HCT116 (cell line): Measurements from ENCODE around the gene ATF7. TPM values are rescaled to one million over a fixed set of nuclear protein-coding genes. Genes with fewer than 3 reads are reported as not detected.

Experiments used
- ATAC-seq: fragments of 200-7000 bp; cut with Tn5 transposase; 2 replicates; pipeline ENCODE4 v1.9.1; 2020; ENCODE audit warnings: mild to moderate bottlenecking, moderate library complexity
- BruUV-seq: library from RNA; stranded (reverse); fragments of 400-500 nt; replicated peaks from 2 replicates; lab custom pipeline; 2021; lab: Mats Ljungman, UMichigan
- CTCF ChIA-PET: fragments of 300-600 bp; sonication (Branson Sonifier 250); formaldehyde crosslinking; loops from one replicate; lab custom pipeline; 2021; ENCODE audit warnings: antibody characterized with exemption; lab: Charles Lee
- POLR2A ChIA-PET: fragments of 300-600, 350-600 bp; sonication (Branson Sonifier 250); formaldehyde crosslinking; loops from one replicate; lab custom pipeline; 2021; ENCODE audit warnings: antibody characterized with exemption; lab: Charles Lee
- RAD21 ChIA-PET, 2 experiments: fragments of 300-600 bp; sonication (Branson Sonifier 250); formaldehyde crosslinking; loops; one replicate each; lab custom pipeline; 2023; ENCODE audit warnings: low total read pairs in 2 of 2; ENCODE audit not compliant: uncharacterized antibody in 2 of 2, unreplicated experiment in 2 of 2, low non-redundant PET in 1 of 2; lab: Charles Lee
- DNase-seq: peaks from one replicate; pipeline ENCODE4 v3.0.0-alpha.2; 2010; ENCODE audit warnings: low read depth, low spot score
- H2AFZ ChIP-seq: fragments of 200-600 bp; shearing (Covaris generic), sonication (generic); 2 replicates; pipeline ENCODE4 v1.6.1; 2017; ENCODE audit warnings: low read depth, mixed run types, mixed read lengths, antibody characterized with exemption, low read length; ENCODE audit not compliant: poor library complexity, severe bottlenecking
- H3K27ac ChIP-seq: 2 replicates; pipeline ENCODE4 v1.5.1; 2012; ENCODE audit warnings: low read depth, low read length
- H3K27me3 ChIP-seq: fragments of 200-600 bp; sonication (generic); 2 replicates; pipeline ENCODE4 v1.6.1; 2016; ENCODE audit warnings: mixed run types, low read length, mixed read lengths; ENCODE audit not compliant: insufficient read depth
- H3K36me3 ChIP-seq, 2 experiments: fragments of 200-500 bp in 1 of 2; fragments of 200-600 bp in 1 of 2; sonication (Bioruptor generic) in 1 of 2; sonication (generic) in 1 of 2; 2 replicates each; pipeline versions ENCODE4 v1.5.1 to v1.6.1; 2014 to 2016; ENCODE audit warnings: low read length in 2 of 2, inconsistent platforms in 1 of 2, mixed read lengths in 1 of 2, mixed run types in 1 of 2; ENCODE audit not compliant: insufficient read depth in 2 of 2, control insufficient read depth in 1 of 2
- H3K4me1 ChIP-seq, 2 experiments: fragments of 200-600 bp in 1 of 2; sonication (generic) in 1 of 2; 2 replicates each; pipeline versions ENCODE4 v1.5.1 to v1.6.1; 2012 to 2017; ENCODE audit warnings: low read length in 2 of 2, inconsistent platforms in 1 of 2, mild to moderate bottlenecking in 1 of 2, mixed read lengths in 1 of 2, mixed run types in 1 of 2, moderate library complexity in 1 of 2; ENCODE audit not compliant: insufficient read depth in 2 of 2, control insufficient read depth in 1 of 2
- H3K4me2 ChIP-seq: fragments of 200-600 bp; sonication (generic); 2 replicates; pipeline ENCODE4 v1.6.1; 2017; ENCODE audit warnings: mixed run types, low read length, mixed read lengths
- H3K4me3 ChIP-seq, 2 experiments: fragments of 200-600 bp in 1 of 2; sonication (generic) in 1 of 2; replicated peaks in 1 of 2; 2 replicates each; pipeline ENCODE4 v1.5.1; 2011 to 2016; ENCODE audit warnings: low read length in 2 of 2, control low read depth in 1 of 2, low read depth in 1 of 2, mild to moderate bottlenecking in 1 of 2, mixed read lengths in 1 of 2, mixed run types in 1 of 2
- H3K79me2 ChIP-seq: fragments of 200-600 bp; sonication (generic); 2 replicates; pipeline ENCODE4 v1.6.1; 2017; ENCODE audit warnings: mild to moderate bottlenecking, mixed run types, low read length, moderate library complexity, mixed read lengths; ENCODE audit not compliant: insufficient read depth
- H3K9ac ChIP-seq: fragments of 200-600 bp; sonication (generic); 2 replicates; pipeline ENCODE4 v1.6.1; 2016; ENCODE audit warnings: low read length, mixed read lengths
- H3K9me2 ChIP-seq: fragments of 200-600 bp; sonication (generic), shearing (Covaris generic); 2 replicates; pipeline ENCODE4 v1.6.1; 2017; ENCODE audit warnings: mixed run types, mild to moderate bottlenecking, moderate library complexity; ENCODE audit not compliant: insufficient read depth
- H3K9me3 ChIP-seq, 2 experiments: fragments of 200-500 bp in 1 of 2; fragments of 200-600 bp in 1 of 2; sonication (Bioruptor generic) in 1 of 2; sonication (generic) in 1 of 2; 2 replicates each; pipeline ENCODE4 v1.6.1; 2014 to 2017; ENCODE audit warnings: low read length in 2 of 2, mixed read lengths in 2 of 2, inconsistent platforms in 1 of 2, low read depth in 1 of 2, mild to moderate bottlenecking in 1 of 2, mixed run types in 1 of 2, moderate library complexity in 1 of 2; ENCODE audit not compliant: control insufficient read depth in 1 of 2, insufficient read depth in 1 of 2
- H4K20me1 ChIP-seq: fragments of 200-600 bp; sonication (generic), shearing (Covaris generic); 2 replicates; pipeline ENCODE4 v1.6.1; 2017; ENCODE audit warnings: mixed run types, mild to moderate bottlenecking, moderate library complexity; ENCODE audit not compliant: insufficient read depth
- CEBPB ChIP-seq: IDR thresholded peaks from 2 replicates; pipeline ENCODE4 v1.6.1; 2012; ENCODE audit warnings: low read depth
- CTCF ChIP-seq, 3 experiments: fragments of 200-600 bp in 1 of 3; sonication (generic) in 1 of 3; IDR thresholded peaks in 2 of 3; conservative IDR thresholded peaks in 1 of 3; 2 replicates each; pipeline ENCODE4 v1.5.1; 2012 to 2017; ENCODE audit warnings: low read depth in 2 of 3, low read length in 2 of 3, antibody characterized with exemption in 1 of 3, borderline replicate concordance in 1 of 3, control low read depth in 1 of 3, mild to moderate bottlenecking in 1 of 3, mixed read lengths in 1 of 3, mixed run types in 1 of 3, moderate library complexity in 1 of 3; ENCODE audit not compliant: insufficient read depth in 1 of 3
- EGR1 ChIP-seq: IDR thresholded peaks from 2 replicates; pipeline ENCODE4 v1.6.1; 2012; ENCODE audit warnings: low read depth
- ELF1 ChIP-seq: IDR thresholded peaks from 2 replicates; pipeline ENCODE4 v1.6.1; 2012; ENCODE audit warnings: low read depth, borderline replicate concordance
- JUND ChIP-seq: IDR thresholded peaks from 2 replicates; pipeline ENCODE4 v1.6.1; 2012
- POLR2A ChIP-seq: IDR thresholded peaks from 2 replicates; pipeline ENCODE4 v1.7.0; 2011; ENCODE audit warnings: borderline replicate concordance; ENCODE audit not compliant: insufficient read depth, insufficient read length; ENCODE audit errors: extremely low read depth
- REST ChIP-seq: IDR thresholded peaks from 2 replicates; pipeline ENCODE4 v1.6.1; 2012; ENCODE audit warnings: low read depth
- ZNF274 ChIP-seq: fragments of 200-500 bp; sonication (Bioruptor generic); IDR thresholded peaks from 2 replicates; pipeline ENCODE4 v1.6.1; 2014; ENCODE audit warnings: mild to moderate bottlenecking, low read depth, low read length, inconsistent platforms
- intact Hi-C: fragments of 100-400 bp; cut with micrococcal nuclease; formaldehyde crosslinking; loops from 2 replicates; pipeline ENCODE4 v1.10.0; 2022
- total RNA-seq: library from RNA; stranded (reverse); gene quantifications from one replicate; pipeline ENCODE4 v1.2.1, GENCODE V29; 2021; ENCODE audit not compliant: unreplicated experiment

ATF7 gene
- total RNA-seq, 1 experiment from 2014 or later: 24.0 TPM

GRCh38 chr12:53626702-53627169 is 554 bp upstream of the ATF7 start (continued):
- TF ChIP-seq CTCF (IDR thresholded peaks at IDR 0.05 in 2 of 3, conservative IDR thresholded peaks at IDR 0.05 in 1 of 3; ENCODE audit: borderline replicate concordance in 1 of 3, insufficient read depth in 1 of 3, low read depth in 2 of 3, low read length in 2 of 3): no peak
- TF ChIP-seq EGR1: no peak
- no peak for TF ChIP-seq ELF1
- no peak for TF ChIP-seq CEBPB
- no peak for TF ChIP-seq JUND
- TF ChIP-seq ZNF274: no peak

DNA sequence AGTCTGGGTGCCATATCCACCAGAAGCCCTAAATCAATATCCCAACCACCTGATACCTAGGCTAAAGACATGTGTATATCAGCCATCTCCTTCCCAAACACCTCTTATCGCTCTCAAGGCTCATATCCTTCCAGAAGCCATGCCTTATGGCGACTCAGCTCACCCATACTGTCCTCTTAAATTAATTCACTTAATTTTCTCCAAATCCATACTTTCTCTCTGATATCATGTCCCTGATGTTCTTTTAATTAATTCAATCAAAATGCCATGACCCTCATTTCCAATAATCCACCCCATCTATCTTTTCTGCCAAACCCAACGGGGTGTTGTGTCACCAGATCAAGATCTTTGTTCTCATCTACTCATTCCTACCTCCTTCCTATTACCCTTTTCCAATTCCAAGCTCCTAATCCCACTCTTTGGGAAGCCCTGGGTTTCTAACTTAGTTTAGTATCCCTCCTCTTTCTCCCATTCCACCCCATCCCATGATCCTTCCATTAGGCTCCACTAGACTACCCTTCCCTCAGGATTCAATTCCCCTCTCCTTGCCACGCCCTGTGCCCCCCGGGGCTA is 723 bp downstream of the ATF7 start:
- DNase-seq: no peak

More for the DNA sequence above, 723 bp downstream of the ATF7 start:
- no peaks in the 10 kb centered on the region for H3K27me3 ChIP-seq
- no peak overlapping the region for H2AFZ ChIP-seq
- H3K4me3 ChIP-seq: peak overlapping the region; percentile 77 to 90
- H3K9me3 ChIP-seq: no peaks in the 10 kb centered on the region
- H3K27ac ChIP-seq: peak overlapping the region; percentile 66
- peaks cover 4% of the 10 kb centered on the region; the same call in 1 of the 2 replicates for H4K20me1 ChIP-seq
- peak overlapping the region; percentile 74 for H3K9ac ChIP-seq
- BruUV-seq: TSS peak; percentile 63
- H3K9me2 ChIP-seq: no peaks in the 10 kb centered on the region
- peak overlapping the region; percentile 94 for H3K4me2 ChIP-seq
- no peaks in the 10 kb centered on the region for H3K36me3 ChIP-seq
- ChIA-PET RAD21 (no interaction called here), POLR2A (interaction anchor here (1.1 to 1.8 kb wide), 3 partner anchors 12 to 50 kb away, joined by 3 to 7 read pairs (median 3); partner anchors contain the start of gene ATP5MC2), CTCF (interaction anchor here (1.3 to 2.0 kb wide), 2 partner anchors 12 to 50 kb away, joined by 3 to 4 read pairs; partner anchors contain the start of gene ATP5MC2)
- intact Hi-C loops: loop anchor here (5.0 kb wide), 1 partner anchor 52 kb away; the partner anchor contains the start of gene ATP5MC2
- peaks cover 8 to 21% of the 10 kb centered on the region in 2 experiments for H3K4me1 ChIP-seq
- TF ChIP-seq REST (no peak), POLR2A (peak; percentile 53)
- peaks cover 46% of the 10 kb centered on the region for H3K79me2 ChIP-seq
- no peak for ATAC-seq
